Mucosa of stomach (tissue), 1 donor: Measurements from ENCODE around the gene SZT2.
"Not testable (repeated sequence)": the region's sequence is repeated elsewhere in the genome, so short reads cannot be mapped to it uniquely, and the experiment has no call there.

Experiments used
- H3K27me3 ChIP-seq: one replicate; pipeline ENCODE4 v1.7.0; 2013; ENCODE audit warnings: mild to moderate bottlenecking, low read length; ENCODE audit not compliant: control insufficient read depth, insufficient read depth
- H3K36me3 ChIP-seq: one replicate; pipeline ENCODE4 v1.7.0; 2013; ENCODE audit warnings: low read length; ENCODE audit not compliant: control insufficient read depth, insufficient read depth
- H3K4me1 ChIP-seq: one replicate; pipeline ENCODE4 v1.7.0; 2013; ENCODE audit warnings: mild to moderate bottlenecking, low read length; ENCODE audit not compliant: control insufficient read depth, insufficient read depth
- H3K4me3 ChIP-seq: one replicate; pipeline ENCODE4 v1.7.0; 2013; ENCODE audit warnings: low read length
- H3K9ac ChIP-seq: one replicate; pipeline ENCODE4 v1.7.0; 2013; ENCODE audit warnings: mild to moderate bottlenecking, low read length, moderate library complexity
- H3K9me3 ChIP-seq: one replicate; pipeline ENCODE4 v1.7.0; 2013; ENCODE audit warnings: mild to moderate bottlenecking, low read length, moderate library complexity; ENCODE audit not compliant: control insufficient read depth
- donor health status: Pancreatic carcinoma.

The SZT2 gene

GRCh38 chr1:43449708-43450069 lies 60.0 kb downstream of the SZT2 start:
- Histone ChIP-seq H3K9ac (no peak overlapping the region), H3K27me3 (no peaks in the 10 kb centered on the region), H3K4me3 (no peak overlapping the region), H3K36me3 (peaks cover 47% of the 10 kb centered on the region), H3K4me1 (peaks cover 10% of the 10 kb centered on the region), H3K9me3 (no peaks in the 10 kb centered on the region)

DNA sequence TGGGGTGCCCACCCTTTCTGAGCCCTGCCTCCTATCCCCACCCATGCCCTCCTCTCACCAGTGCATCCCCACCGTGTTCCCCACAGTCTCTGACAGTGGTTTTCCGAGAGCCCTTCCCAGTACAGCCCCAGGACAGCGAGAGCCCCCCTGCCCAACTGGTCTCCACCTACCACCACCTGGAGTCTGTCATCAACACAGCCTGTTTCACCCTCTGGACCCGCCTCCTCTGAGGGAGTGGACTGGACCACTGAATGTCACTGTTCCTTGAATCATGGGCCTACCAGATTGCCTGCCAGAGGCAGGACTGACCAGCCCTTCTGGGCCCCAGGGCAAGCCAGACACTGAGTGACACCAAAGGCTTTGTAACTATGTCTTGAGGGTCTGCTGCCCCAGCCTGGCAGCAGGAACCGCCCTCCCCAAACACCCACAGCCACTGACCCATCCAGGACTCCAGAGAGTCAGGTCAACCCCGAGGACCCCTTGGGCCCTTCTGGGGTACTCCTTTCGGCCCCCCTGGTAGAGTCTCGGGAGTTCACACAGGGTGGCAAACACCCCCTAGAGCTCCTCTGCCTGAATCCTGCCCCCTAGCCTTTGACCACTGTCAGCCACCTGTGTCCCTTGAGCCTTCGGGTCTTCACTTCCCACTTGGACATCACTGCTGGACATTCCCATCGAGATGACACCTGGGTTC lies 60.7 kb downstream of the SZT2 start:
- peaks cover 47% of the 10 kb centered on the region for H3K36me3 ChIP-seq

DNA sequence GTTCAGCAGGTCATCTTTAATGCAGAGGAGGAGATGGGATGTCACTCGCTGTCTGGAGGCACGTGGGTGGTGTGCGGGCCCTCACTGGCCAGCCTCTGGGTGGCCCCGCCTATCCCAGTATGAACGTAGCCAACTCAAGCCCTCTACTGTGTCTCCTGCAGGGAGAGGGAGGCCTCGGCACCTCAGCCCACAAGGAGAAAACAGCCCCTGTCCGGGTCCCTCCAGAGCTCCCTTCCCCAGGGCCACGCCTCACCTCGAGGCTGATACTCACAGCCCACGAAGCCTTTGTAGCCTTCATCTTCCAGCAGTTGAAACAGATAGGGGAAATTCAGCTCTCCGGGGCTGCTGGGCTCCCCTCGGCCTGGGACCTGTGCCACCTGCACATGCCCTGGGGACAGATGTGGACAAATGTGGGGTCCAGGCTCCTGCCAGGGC lies 61.5 kb downstream of the SZT2 start:
- no peaks in the 10 kb centered on the region for H3K9me3 ChIP-seq
- no peak overlapping the region for H3K4me3 ChIP-seq
- no peaks in the 10 kb centered on the region for H3K27me3 ChIP-seq
- H3K9ac ChIP-seq, result no peak overlapping the region
- H3K36me3 ChIP-seq, result peaks cover 47% of the 10 kb centered on the region
- peaks cover 10% of the 10 kb centered on the region for H3K4me1 ChIP-seq

More for the DNA sequence above, 60.7 kb downstream of the SZT2 start:
- Histone ChIP-seq H3K27me3 (no peaks in the 10 kb centered on the region), H3K9ac (no peak overlapping the region), H3K4me3 (no peak overlapping the region), H3K9me3 (no peaks in the 10 kb centered on the region), H3K4me1 (peaks cover 10% of the 10 kb centered on the region)

DNA sequence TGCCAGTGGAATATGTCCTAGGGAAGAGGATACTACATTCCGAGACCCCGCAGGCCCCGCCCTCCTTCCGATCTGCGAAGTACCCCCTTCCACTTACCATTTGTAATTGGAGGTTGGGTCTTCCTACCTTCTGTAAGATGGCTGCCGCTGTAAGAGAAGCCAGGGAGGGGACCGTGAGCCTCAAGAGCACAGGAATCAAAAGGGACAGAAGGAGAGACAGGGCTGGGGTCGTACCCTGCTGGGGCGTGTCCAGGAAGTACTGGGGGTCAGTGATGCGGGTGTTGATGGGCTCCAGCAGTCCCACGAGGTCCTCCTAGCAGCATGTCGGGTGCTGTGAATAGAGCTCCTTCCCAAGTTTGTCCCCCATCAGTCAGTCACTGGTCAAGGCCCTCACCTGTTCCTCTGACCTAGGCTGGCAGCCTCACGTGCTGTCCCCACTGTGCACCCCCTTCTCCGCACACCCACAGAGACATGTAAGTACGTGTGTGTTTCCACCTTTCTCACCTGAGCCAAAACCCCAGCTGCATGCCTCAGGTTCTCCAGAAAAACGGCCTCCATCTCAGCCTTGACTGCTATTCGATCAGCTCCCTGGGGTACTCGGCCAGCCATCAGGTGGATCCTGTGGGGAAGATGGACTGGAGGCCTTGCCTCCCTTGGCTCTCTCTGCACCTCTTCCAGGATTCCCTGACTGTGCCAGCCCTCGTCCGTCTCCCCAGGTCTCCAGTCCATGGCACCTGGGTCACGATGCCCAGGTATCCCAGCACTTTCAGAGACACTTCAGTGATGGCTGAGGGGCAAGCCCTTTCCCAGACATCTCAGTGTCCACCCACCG lies 62.2 kb downstream of the SZT2 start:
- H3K9ac ChIP-seq, result no peak overlapping the region

DNA sequence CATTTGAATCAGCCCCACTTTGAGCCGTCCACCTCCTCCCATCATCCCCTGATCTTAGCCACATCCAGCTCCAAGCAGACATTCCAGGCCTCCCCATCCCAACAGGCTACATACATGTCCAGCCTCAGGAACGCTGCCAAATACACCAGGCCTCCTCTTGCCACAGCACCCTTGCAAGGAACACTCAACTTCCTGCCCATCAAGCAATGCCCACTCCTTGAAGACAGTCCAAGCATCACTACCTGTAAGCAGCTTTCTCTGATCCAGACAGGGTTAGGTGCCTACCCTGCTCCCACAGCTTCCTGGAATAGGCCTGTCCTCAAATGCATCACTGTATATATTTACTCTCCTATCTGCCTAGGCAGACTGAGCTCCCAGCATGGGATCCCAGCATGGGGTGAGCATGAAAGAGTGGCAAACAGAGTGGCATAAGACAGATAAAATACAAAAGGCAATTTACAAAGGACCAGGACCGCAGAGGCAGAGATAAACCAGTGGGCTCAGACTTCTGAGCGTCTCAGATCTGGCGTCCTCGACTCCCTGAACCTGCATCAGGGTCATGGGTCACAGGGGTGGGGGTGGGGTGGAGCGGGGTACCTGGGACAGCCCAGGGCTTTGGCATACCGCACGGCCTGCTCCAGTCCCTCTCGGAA lies 63.2 kb downstream of the SZT2 start:
- Histone ChIP-seq H3K4me1 (peaks cover 10% of the 10 kb centered on the region), H3K9ac (peak overlapping the region; percentile 50), H3K27me3 (no peaks in the 10 kb centered on the region), H3K36me3 (peaks cover 36% of the 10 kb centered on the region), H3K4me3 (no peak overlapping the region), H3K9me3 (no peaks in the 10 kb centered on the region)

More for the DNA sequence above, 62.2 kb downstream of the SZT2 start:
- H3K36me3 ChIP-seq, result peaks cover 46% of the 10 kb centered on the region
- no peaks in the 10 kb centered on the region for H3K9me3 ChIP-seq
- H3K4me3 ChIP-seq, result no peak overlapping the region
- H3K4me1 ChIP-seq, result peaks cover 10% of the 10 kb centered on the region
- no peaks in the 10 kb centered on the region for H3K27me3 ChIP-seq

GRCh38 chr1:43453442-43454269 lies 64.0 kb downstream of the SZT2 start, which contains the start of gene HYI:
HYI (minus strand) TSS chr1:43453931; CDS start chr1:43453793, 138 bp downstream.
- Histone ChIP-seq H3K27me3 (no peaks in the 10 kb centered on the region), H3K9me3 (no peaks in the 10 kb centered on the region), H3K4me3 (peak within 1 kb of the TSS; percentile 34), H3K9ac (peak within 1 kb of the TSS; percentile 65), H3K36me3 (peaks cover 31% of the 10 kb centered on the region), H3K4me1 (peaks cover 10% of the 10 kb centered on the region)

DNA sequence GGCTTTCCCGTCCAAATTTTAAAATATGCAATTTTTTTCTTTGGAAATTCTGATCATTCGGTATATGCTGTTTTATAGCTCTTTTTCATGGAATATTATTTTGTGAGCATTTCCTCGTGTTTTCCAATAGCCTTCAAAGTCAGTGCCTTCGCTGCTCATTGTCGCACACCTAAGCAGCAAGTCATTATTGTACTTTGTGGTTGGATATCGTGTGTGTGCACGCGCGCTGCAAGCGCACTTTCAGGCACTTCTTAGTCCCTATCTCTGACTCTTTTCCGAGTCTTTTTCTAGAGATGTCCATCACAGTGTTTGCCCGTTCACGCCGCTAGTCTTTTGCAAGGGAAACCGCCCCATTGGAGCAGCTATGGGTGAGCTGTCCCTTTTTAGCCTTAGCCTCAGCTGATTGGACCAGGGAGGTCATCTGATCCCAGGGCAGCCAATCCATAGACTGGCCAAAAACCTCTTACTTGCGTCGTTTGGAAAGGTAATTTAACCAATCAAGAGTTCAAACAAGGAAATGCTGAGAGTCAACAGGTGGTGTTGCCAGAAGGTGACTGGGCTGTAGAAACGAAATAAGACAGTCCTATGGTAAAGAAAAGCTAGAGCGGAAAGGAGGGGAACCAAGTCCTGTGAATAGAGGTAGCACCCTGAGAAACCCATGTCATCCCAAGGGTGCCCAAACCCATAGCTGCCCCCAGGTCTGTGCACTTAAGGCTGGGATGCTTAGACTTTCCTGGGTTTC lies 64.7 kb downstream of the SZT2 start:
- peak overlapping the region; percentile 65 for H3K9ac ChIP-seq
- no peaks in the 10 kb centered on the region for H3K27me3 ChIP-seq
- peak overlapping the region; percentile 34 for H3K4me3 ChIP-seq
- peaks cover 10% of the 10 kb centered on the region for H3K4me1 ChIP-seq
- peaks cover 23% of the 10 kb centered on the region for H3K36me3 ChIP-seq
- H3K9me3 ChIP-seq, result no peaks in the 10 kb centered on the region

DNA sequence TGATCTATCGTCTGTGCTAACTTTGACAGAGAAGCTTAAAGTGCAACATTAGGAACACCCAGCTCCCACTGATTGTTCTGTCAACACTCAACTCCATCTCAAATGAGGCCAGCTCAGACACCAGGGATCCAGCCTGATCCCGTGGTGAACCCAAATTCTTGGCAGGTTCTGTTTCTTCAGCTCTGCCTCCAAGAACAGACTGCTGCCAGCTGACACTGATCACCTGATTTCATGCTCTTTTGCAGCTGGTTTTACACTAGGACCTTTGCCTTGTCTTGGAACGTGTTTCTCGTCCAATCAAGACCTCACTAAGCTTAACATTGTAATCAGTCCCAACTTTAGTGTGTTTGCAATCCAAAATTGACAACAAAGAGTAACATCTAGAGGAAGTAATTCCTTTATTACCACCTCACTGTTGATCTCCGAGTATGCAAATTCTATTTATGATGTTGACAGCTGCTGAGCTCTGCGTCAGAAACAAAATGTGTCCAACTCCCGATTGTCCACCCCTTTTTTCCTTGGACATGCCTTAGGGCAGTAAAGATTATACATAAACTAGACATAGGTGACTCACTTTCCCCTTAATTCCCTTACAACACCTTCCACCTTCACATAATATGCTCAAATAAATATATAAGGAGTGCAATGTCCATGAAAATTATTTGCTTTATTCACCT lies 65.7 kb downstream of the SZT2 start:
- no peak overlapping the region for H3K9ac ChIP-seq
- H3K27me3 ChIP-seq, result no peaks in the 10 kb centered on the region
- H3K36me3 ChIP-seq, result peaks cover 15% of the 10 kb centered on the region
- peaks cover 10% of the 10 kb centered on the region for H3K4me1 ChIP-seq
- no peaks in the 10 kb centered on the region for H3K9me3 ChIP-seq
- no peak overlapping the region for H3K4me3 ChIP-seq

DNA sequence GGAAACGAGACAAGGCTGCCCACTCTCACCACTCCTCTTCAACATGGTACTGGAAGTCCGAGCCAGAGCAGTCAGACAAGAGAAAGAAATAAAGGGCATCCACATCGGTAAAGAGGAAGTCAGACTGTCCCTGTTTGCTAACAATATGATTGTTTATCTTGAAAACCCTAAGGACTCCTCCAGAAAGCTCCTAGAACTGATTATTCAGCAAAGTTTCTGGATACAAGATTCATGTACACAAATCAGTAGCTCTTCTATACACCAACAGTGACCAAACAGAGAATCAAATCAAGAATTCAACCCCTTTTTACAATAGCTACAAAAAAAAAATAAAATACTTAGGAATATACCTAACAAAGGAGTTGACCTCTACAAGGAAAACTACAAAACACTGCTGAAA lies 68.7 kb downstream of the SZT2 start:
- not testable (repeated sequence) for H3K4me3 ChIP-seq, H3K9ac ChIP-seq, H3K9me3 ChIP-seq, H3K36me3 ChIP-seq, H3K27me3 ChIP-seq, H3K4me1 ChIP-seq

- Histone ChIP-seq H3K27me3 (no peaks in the 10 kb centered on the region), H3K4me3 (no peak overlapping the region), H3K36me3 (no peaks in the 10 kb centered on the region), H3K9ac (no peak overlapping the region), H3K9me3 (no peaks in the 10 kb centered on the region), H3K4me1 (peaks cover 7% of the 10 kb centered on the region)
Measured at GRCh38 chr1:43460988-43461693, 71.4 kb downstream of the SZT2 start.
